HG02571 (cell line): ENCODE measurements around the gene MDM4.
"Not testable (repeated sequence)": the region's sequence is repeated elsewhere in the genome, so short reads cannot be mapped to it uniquely, and the experiment has no call there.

Experiments used
- ATAC-seq: cut with Tn5 transposase; IDR thresholded peaks from one replicate; pipeline ENCODE4 v1.9.1; 2021; ENCODE audit warnings: mild to moderate bottlenecking, moderate library complexity; ENCODE audit not compliant: unreplicated experiment

Gene MDM4

DNA sequence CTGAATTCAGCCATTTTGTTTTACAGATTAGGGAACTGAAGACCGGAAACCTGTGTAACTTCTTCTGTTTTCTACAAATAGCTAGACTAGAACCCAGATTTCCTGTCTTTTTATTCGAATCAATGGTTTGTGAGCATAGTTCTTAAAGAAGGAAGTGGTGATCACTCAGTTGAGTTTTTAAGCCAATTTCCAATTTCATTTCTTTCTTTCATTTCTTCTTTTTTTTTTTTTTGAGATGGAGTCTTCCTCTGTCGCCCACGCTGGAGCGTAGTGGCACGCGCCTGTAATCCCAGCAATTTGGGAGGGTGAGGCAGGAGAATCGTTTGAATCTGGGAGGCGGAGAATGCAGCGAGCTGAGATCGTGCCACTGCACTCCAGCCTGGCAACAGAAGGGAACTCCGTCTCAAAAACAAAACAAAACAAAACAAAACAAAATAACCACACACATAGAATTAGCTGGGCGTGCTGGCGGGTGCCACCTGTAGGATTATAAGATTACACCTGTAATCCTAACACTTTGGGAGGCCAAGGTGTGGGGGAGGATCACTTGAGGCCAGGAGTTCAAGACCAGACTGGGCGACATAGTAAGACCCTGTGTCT lies 3.0 kb upstream of the MDM4 start:
- ATAC-seq: no peak

DNA sequence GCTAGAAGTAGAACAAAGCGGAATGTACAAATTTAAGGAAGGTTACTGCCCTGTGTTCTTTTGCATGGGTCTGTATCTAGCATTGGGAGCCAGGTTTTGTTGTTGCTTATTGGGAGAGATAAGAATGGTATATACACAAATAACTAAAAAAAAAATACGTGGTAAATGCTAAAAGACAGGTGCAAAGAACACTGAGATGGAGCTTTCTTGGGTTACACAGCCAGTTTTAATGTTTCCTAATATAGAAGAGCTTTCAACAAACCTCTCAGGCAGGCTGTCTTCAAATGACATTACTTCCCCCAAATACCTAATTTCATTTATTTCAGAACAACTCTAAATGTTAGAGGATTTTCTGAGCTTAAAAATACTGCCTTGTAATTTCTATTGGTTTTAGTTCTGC lies 1.4 kb upstream of the MDM4 start:
- no peak for ATAC-seq

DNA sequence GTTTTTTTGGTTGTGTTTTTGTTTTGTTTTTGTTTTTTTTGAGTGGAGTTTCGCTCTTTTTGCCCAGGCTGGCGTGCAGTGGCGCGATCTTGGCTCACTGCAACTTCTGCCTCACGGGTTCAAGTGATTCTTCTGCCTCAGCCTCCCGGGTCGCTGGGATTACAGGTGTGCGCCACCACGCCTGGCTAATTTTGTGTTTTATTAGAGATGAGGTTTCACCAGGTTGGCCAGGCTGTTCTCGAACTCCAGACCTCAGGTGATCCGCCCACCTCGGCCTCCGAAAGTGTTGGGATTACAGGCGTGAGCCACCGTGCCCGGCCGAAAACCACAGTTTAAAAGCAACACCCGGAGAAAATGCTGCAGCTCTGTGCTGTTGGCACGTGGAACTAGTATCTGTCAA lies 1.2 kb downstream of the MDM4 start:
- not testable (repeated sequence) for ATAC-seq

DNA sequence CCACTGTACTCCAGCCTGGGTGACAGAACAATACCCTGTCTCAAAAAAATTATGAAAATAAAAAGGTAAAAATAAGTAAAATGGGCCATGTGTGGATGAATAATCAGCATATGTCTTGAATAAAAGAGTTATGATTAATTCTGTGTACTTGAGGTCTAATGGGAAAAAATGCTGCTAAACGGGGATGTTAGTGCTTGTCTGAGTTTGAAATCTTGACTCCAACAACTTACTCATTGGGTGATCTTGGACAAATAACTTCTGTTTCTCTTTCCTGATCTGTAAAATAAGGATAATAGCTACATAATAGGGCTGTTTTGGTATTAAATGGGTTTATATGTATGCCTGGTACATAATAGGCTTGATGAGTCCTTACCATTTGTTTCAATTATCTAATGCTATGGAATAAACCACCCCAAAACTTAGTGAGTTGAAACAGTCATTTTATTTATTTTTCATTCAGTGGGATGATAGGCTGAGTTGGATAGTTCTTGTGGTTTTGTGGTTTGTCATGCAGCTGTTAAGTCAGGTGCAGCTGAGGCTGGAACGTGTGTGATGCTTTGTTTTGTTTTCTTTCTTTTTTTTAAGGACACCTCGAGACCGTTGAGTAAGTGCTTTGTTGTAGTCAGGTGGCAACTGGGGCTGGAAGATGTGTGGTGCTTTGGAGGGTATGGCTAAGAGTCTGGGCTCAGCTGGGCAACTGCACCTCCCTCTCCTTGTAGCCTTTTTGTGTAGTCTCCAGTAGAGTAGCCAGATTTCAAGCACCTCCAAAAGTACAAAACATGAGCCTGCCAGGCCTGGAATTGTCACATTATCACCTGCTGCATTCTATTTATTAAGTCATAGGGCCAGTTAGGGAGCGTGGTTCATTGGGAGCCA lies 4.9 kb downstream of the MDM4 start:
- ATAC-seq: peak; percentile 59

DNA sequence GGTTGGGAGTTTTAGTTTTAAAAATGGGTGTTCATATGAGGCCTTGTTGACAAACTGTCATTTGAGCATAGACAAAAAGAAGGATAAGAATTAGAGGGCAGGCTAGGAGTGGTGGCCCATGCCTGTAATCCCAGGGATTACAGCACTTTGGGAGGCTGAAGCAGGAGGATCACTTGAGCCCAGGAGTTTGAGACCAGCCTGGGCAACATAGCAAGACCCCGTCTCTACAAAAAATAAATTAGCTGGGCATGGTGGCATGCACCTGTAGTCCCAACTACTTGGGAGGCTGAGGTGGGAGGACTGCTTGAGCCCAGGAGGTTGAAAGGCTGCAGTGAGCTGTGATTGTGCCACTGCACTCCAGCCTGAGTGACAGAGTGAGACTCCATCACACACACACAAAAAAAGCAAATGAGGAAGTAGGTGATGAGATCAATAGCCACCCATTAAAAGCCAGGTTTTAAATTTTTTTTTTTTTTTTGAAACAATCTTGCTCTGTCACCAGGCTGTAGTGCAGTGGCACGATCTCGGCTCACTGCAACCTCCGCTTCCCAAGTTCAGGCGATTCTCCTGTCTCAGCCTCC lies 5.8 kb downstream of the MDM4 start:
- ATAC-seq: not testable (repeated sequence)

DNA sequence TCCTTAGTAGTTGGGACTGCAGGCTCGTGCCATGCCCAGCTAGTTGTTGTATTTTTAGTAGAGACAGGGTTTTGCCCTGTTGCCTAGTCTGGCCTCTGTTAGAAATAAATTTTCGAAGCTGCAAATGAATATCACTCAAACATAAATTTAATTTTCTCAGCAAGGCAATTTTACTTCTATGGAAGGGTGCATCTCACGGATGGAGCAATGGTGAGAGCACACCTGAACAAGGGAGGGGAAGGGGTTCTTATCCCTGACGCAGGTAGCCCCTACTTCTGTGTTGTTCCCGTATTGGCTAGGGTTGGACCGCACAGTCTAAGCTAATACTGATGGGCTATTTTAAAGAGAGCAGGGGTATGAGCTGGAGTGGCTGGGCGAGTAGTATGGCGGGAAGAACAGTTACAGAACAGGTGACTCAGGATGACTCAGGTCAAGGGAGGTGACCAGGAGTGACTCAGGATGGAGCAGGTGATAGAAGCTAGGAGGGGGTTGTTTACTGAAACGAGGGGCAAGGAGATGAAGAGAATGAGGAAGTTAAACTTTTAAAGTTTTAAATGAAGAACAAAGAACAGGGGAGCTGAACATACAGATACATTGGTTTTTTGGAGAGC lies 7.5 kb downstream of the MDM4 start:
- no peak for ATAC-seq

DNA sequence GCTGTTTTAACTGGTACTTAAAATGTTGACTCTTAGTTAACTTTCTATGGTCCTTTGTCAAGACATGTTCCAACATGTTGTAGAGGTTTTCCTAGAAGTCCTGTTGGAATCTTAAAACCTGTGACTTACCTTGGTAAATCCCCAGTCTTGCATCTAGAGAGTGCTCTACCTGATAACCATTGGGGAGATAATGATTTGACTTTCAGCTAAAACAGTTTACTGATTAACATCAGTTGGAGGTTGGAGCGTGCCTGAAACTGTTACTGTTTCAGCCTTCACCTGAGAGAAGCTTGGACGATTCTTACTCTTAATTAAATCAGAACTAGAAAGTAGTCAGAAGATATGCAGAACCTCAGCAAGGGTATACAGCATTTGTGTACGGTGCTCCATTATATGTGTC lies 8.8 kb downstream of the MDM4 start:
- ATAC-seq: peak; percentile 32

DNA sequence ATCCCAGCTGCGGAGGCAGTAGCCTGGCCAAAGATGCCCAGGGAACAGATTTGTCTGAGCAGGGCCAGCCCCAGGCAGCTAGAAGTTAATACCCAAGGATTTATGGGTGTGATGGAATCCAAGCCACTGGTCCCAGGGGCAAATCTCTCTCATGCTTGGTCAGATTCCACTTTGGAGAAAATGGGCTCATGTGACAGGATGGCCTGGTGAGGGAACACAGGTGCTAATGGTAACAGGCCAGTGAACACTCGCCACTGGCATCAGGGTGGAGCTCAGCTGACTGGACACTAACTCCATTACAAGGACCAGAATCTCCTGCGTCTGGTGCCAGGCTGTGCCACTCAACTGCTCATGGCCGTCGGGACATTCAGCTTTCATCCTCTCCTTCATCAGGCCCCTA lies 12.0 kb downstream of the MDM4 start:
- ATAC-seq: no peak

DNA sequence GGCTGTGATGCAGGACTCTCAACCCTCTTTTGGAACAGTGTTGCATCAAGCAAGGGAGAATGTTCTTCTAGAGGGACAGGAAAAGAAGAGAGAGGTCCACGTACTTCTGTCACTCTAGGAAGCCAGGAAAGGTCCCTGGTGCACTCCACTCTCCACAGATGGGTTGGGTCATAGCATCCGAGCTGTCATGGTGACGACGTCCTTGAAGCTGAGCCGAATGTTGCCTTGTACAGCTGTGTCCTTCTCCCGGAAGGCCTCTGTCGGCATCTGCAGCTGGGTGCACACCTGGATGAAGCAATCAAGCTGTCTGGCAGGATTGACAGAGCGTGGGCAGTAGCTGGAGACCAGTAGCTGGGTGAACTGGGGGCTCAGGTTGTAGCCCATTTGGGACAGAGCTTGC lies 12.5 kb downstream of the MDM4 start:
- ATAC-seq: no peak

DNA sequence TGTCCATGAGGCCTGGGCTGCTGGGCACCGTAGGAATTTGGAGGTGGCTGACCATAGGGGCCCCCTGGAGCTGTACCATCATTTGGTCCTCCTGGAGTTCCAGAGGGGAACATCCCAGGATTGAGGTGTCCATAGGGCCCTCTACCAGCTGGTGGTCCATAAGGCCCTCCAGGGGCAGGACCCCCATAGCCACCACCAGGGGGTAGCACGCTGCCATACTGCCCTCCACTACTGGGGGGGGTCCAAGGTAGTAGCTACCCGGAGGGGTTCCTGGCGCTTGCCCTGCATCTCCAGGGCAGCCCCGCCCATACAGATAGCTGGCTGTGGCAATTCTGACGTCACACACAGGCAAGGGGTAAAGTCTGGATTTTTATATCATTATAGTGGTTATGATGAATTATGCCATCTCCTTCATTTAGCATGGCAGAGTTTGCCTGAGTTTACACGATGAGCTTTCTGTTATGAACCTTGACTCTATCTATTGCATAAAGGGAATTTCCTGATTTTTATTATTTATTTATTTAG lies 13.2 kb downstream of the MDM4 start:
- ATAC-seq: no peak

DNA sequence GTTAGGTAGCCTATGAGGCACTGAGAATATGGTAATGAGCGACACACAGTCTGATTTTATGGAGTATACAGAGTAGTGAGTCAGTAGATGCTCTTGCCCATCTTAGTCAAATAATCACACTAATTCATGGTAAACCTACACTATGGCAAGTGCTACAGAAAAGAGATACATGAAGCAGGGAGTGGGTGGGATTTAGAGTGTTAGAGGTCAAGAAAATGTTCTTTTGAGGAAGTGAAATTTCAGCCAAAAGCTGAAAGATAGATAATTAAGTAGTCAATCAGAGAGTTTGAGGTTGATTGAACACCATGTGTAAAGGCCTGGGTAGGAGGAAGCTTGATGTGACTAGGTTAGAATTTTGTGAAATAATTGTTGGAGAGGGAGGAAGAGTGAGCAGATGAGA lies 14.7 kb downstream of the MDM4 start:
- ATAC-seq: peak; percentile 76

DNA sequence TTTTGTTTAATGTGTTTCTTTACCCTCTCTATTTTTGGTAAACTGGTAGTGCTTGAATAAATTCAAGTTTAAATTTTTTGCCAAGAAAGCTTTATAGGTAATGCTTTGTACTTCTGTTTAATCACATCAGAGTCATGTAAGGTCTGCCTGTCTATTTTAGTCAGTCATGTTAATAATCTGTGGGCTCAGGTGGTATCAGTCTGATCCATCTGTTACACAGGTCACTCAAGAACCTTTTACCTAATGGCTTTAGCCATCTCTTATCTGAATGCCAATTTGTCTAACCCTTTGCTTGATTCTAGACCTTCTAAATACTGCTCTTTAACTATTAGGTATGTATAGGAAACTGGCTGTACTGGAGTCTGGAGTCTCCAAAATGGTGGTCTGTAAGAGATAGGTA lies 16.6 kb downstream of the MDM4 start:
- ATAC-seq: no peak

DNA sequence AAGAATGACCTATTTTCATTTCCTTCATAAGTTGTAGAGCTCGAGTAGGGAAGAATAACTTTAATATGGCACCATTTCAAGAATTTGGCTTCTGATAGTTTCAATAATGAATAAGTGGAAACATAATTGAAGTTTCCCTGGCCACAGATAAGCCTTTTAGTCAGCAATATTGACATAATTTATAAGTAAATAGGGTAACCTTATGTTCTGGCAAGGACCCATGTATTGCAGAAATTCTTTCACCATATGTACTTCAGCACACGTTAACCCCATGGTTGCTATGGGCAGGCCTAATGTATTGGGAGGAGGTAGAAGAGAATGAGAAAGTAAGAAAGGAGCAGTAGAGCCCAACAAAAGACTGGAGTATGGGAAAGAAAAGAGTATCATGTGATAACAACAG lies 25.4 kb downstream of the MDM4 start:
- ATAC-seq: no peak

DNA sequence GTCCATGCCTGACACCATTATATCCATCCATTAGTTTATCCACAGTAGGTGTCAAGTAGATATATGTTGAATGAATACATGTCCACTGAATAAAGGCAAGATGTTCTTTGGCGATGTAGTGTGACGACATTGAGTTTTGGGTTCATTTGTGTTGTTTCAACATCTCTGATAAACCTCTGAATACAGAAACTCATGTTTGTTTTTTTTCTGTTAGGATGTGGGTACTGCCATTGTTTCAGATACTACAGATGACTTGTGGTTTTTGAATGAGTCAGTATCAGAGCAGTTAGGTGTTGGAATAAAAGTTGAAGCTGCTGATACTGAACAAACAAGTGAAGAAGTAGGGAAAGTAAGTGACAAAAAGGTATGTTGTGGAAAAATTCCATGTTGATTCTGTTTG lies 28.1 kb downstream of the MDM4 start:
- ATAC-seq: no peak

DNA sequence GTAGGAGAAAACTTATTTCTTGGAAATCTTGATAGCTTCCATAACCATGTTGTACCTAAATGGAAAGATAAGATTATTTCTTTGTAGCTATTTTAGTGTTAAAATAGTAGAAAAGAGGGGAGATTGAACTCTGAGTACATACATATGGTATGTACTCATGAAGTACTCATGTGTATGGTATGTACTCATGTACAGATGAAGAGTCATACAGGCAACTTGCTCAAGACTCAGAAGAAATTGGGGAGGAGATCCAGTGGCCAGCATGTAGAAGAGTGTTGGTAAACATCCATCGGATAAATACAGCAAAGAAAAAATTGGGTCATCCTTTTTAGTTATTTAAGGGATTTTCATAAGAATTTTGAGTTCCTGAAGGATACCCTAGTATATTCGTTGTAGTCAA lies 29.0 kb downstream of the MDM4 start:
- no peak for ATAC-seq

DNA sequence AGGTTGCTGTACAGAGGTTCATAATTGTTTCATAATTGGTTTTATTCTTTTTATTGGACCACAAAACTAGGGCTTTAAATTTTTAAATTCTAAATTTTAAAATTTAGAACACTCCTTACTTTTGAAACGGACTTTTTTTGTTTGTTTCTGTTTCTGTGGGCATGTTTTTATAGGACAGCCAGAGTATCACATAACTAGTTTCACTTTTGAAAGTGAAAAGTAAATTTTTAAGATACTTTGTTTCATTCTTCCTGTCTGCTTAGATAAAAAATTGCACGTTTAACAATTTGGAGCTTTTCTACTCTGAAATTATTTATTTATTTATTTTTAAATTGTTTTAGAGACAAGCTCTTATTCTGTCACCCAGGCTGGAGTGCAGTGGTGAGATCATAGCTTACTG lies 29.7 kb downstream of the MDM4 start:
- ATAC-seq: no peak

DNA sequence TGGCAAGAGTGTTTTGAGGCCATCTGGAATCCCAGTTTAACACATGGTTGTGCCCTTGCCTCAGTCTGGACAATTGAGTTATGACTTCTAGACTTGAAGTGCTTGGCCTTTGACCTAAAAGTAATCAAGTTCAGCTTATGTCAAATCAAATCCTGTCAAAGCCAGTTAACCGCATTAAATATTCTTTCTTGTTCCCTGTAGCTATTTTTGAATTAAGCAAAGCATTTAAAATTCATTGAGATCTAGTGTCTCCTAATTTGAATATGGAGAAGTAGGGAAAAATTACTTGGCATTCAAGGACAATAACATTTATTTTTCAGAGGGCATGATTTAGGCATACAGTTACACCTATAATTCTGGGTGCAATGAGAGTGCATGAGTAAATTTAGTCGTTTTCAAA lies 32.1 kb downstream of the MDM4 start:
- ATAC-seq: no peak

DNA sequence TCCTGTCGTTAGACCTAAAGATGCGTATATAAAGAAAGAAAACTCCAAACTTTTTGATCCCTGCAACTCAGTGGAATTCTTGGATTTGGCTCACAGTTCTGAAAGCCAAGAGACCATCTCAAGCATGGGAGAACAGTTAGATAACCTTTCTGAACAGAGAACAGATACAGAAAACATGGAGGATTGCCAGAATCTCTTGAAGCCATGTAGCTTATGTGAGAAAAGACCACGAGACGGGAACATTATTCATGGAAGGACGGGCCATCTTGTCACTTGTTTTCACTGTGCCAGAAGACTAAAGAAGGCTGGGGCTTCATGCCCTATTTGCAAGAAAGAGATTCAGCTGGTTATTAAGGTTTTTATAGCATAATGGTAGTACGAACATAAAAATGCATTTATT lies 33.1 kb downstream of the MDM4 start:
- no peak for ATAC-seq

DNA sequence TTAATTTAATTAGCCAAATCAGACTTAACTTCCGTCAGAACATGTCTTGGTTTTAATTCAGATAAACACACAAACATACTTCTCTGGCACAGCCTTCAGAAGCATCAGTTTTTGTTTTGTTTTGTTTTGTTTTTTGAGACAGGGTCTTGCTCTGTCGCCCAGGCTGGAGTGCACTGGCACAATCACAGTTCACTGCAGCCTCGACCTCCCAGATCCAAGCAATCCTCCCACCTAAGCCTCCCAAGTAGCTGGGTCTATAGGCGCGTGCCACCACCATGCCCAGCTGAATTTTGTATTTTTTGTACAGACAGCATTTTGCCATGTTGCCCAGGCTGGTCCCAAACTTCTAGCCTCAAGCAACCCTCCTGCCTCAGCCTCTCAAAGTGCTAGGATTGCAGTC lies 34.7 kb downstream of the MDM4 start:
- ATAC-seq: no peak

DNA sequence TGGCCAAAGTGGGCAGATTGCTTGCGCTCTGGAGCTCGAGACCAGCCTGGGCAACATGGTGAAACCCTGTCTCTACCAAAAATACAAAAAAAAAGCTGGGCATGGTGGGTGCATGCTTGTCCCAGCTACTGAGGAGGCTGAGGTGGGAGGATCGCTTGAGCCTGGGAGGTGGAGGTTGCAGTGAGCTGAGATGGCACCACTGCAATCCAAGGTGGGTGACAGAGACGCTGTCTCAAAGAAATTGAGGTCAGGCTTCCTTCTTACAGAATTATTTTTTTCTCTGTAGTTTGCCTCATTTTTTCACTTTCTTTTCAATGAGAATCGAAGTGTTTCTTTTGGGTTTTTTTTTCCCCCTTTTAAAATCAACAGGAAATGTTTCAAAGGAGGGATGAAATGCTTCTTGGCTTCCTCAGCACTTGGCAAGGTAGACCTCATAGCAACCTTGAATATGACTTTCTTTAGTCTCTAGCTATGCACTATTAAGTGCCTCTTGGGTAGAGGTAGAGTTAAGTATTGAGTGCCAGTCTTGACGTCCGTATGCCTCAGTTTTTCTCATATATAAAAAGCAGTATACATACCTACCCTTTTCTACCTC lies 40.3 kb downstream of the MDM4 start:
- ATAC-seq: no peak

DNA sequence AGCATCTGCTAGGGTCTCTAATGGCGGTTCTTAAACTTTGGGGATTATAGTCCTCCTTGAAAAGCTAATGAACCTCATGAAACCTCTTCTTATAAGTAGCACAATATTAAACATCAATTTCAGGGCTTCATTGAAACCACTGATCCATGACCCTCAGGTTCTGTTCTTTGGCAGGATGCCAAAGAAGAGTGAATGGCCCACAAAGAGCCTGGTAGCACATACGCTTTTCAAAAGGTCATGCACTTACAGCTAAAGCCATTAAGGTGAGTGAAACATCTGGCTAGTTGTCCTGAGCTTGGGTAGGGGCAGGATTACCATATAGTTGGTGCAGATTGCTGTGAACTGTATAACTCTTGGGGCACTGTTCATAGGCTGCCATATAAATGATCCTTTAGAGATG lies 42.3 kb downstream of the MDM4 start:
- no peak for ATAC-seq
